ENCODE results near the gene ETF1. TPM values are rescaled to one million over a fixed set of nuclear protein-coding genes. Genes with fewer than 3 reads are reported as not detected.
A peak's percentile ranks its signal among the peaks of the same experiment; 100 is the strongest.

ETF1 gene
- total and polyA plus RNA-seq, 9 of the 15 experiments (the other 6 are each of a cell fraction or from before 2014, with no cell fraction given): 53.7 to 209 (median 164) TPM

GRCh38 chr5:138470322-138471051, 72.5 kb downstream of the ETF1 start (continued):
- TF ChIP-seq GTF3C2 (IDR thresholded peaks at IDR 0.05; ENCODE audit: borderline replicate concordance, extremely low read depth, insufficient read length): no peak
- TF ChIP-seq ZNF408 (CRISPR knock-in tag; IDR thresholded peaks at IDR 0.05; ENCODE audit: low read depth): no peak
- TF ChIP-seq KDM4B (IDR thresholded peaks at IDR 0.05; ENCODE audit: borderline replicate concordance in 2 of 2, low read depth in 1 of 2): no peak
- no peak for TF ChIP-seq SMARCE1 (IDR thresholded peaks at IDR 0.05)
- TF ChIP-seq IRF2 (CRISPR knock-in tag; IDR thresholded peaks at IDR 0.05): no peak
- peak; percentile 87 for TF ChIP-seq CEBPB (tag; IDR thresholded peaks at IDR 0.05)
- TF ChIP-seq TBL1XR1 (IDR thresholded peaks at IDR 0.05; ENCODE audit: low read length in 2 of 2): 0 out of 4 replicates have a peak, but pooled peaks of 1 of the 2 experiments have one; percentile 4
- TF ChIP-seq HNRNPUL1 (IDR thresholded peaks at IDR 0.05; ENCODE audit: low read length): peak; percentile 70; the same call in 1 of the 2 replicates
- peak in 1 of 2 experiments; percentile 21; a peak in 1 of 4 replicates for TF ChIP-seq TRIM24 (IDR thresholded peaks at IDR 0.05)
- TF ChIP-seq TFE3 (CRISPR knock-in tag; IDR thresholded peaks at IDR 0.05): no peak
- no peak for TF ChIP-seq ZNF695 (CRISPR knock-in tag; IDR thresholded peaks at IDR 0.05)
- peak; percentile 47; the same call in 1 of the 2 replicates for TF ChIP-seq HNRNPL (IDR thresholded peaks at IDR 0.05; ENCODE audit: low read depth, low read length)
- TF ChIP-seq TEAD1 (CRISPR knock-in tag; IDR thresholded peaks at IDR 0.05): peak in 1 of 2 experiments; percentile 3; a peak in 1 of 4 replicates
- peak; percentile 25; the same call in 1 of the 2 replicates for TF ChIP-seq RFX7 (CRISPR knock-in tag; IDR thresholded peaks at IDR 0.05)
- TF ChIP-seq U2AF1 (optimal IDR thresholded peaks at IDR 0.05; ENCODE audit: low read depth, low read length): peak; percentile 28
- TF ChIP-seq, protein P1, sequence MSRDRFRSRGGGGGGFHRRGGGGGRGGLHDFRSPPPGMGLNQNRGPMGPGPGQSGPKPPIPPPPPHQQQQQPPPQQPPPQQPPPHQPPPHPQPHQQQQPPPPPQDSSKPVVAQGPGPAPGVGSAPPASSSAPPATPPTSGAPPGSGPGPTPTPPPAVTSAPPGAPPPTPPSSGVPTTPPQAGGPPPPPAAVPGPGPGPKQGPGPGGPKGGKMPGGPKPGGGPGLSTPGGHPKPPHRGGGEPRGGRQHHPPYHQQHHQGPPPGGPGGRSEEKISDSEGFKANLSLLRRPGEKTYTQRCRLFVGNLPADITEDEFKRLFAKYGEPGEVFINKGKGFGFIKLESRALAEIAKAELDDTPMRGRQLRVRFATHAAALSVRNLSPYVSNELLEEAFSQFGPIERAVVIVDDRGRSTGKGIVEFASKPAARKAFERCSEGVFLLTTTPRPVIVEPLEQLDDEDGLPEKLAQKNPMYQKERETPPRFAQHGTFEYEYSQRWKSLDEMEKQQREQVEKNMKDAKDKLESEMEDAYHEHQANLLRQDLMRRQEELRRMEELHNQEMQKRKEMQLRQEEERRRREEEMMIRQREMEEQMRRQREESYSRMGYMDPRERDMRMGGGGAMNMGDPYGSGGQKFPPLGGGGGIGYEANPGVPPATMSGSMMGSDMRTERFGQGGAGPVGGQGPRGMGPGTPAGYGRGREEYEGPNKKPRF (IDR thresholded peaks at IDR 0.05; ENCODE audit: low read depth, low read length): peak; percentile 84
- no peak for TF ChIP-seq MEF2A (IDR thresholded peaks at IDR 0.05; ENCODE audit: control insufficient read depth, low read depth, low read length)
- no peak for TF ChIP-seq E2F1 (CRISPR knock-in tag; IDR thresholded peaks at IDR 0.05)
- TF ChIP-seq ETS2 (tag; IDR thresholded peaks at IDR 0.05; ENCODE audit: borderline replicate concordance, poor library complexity, severe bottlenecking): no peak
